ENCODE measurements around the gene ARID4B.
"Not testable (repeated sequence)": the region's sequence is repeated elsewhere in the genome, so short reads cannot be mapped to it uniquely, and the experiment has no call there.

The ARID4B gene, protein sequence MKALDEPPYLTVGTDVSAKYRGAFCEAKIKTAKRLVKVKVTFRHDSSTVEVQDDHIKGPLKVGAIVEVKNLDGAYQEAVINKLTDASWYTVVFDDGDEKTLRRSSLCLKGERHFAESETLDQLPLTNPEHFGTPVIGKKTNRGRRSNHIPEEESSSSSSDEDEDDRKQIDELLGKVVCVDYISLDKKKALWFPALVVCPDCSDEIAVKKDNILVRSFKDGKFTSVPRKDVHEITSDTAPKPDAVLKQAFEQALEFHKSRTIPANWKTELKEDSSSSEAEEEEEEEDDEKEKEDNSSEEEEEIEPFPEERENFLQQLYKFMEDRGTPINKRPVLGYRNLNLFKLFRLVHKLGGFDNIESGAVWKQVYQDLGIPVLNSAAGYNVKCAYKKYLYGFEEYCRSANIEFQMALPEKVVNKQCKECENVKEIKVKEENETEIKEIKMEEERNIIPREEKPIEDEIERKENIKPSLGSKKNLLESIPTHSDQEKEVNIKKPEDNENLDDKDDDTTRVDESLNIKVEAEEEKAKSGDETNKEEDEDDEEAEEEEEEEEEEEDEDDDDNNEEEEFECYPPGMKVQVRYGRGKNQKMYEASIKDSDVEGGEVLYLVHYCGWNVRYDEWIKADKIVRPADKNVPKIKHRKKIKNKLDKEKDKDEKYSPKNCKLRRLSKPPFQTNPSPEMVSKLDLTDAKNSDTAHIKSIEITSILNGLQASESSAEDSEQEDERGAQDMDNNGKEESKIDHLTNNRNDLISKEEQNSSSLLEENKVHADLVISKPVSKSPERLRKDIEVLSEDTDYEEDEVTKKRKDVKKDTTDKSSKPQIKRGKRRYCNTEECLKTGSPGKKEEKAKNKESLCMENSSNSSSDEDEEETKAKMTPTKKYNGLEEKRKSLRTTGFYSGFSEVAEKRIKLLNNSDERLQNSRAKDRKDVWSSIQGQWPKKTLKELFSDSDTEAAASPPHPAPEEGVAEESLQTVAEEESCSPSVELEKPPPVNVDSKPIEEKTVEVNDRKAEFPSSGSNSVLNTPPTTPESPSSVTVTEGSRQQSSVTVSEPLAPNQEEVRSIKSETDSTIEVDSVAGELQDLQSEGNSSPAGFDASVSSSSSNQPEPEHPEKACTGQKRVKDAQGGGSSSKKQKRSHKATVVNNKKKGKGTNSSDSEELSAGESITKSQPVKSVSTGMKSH (N-terminal part only)
- total RNA-seq = 26.2 to 112 (median 63.6) reads per million in 18 experiments

DNA sequence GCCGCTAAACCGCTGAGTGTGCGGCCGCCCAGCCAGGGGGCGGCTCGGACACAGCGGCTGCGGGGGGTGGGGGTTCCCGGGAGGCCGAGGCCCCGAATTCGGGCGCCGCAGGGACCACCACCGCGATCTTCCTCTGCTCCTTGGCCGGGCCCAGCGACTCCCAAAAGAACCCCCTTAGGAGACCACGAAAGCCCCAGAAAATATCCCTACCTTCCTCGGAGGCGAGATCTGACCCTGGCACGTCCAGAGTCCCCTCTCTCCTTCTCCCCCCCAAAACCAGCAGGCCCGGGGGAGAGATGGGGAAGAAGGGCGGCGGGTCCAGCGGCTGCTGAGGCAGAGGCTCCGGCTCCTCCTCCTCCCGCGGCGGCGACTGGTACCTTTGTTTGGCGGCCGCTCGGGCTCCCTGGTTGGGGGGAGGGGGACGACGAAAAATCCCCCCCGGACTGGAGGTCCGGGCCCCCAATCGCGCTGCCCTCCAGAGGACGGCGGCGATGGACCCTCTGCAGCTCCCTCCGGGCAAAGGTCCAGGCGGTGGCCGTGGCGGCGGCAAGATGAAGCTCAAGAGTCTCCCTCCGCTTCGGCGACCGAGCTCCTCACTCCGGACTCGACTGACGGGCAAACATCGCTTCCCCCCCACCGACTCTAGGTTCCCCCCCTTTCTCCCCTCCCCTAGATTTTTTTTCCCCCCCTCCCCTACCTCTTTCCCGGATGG, at the start of gene ARID4B:
Gene ARID4B (minus strand): TSS at position 621 of the 712 bp plus-strand sequence. CDS start 1,260 bp downstream, outside the sequence.
- peak in 1 of 2 donors; percentile 14 for DNase-seq

DNA sequence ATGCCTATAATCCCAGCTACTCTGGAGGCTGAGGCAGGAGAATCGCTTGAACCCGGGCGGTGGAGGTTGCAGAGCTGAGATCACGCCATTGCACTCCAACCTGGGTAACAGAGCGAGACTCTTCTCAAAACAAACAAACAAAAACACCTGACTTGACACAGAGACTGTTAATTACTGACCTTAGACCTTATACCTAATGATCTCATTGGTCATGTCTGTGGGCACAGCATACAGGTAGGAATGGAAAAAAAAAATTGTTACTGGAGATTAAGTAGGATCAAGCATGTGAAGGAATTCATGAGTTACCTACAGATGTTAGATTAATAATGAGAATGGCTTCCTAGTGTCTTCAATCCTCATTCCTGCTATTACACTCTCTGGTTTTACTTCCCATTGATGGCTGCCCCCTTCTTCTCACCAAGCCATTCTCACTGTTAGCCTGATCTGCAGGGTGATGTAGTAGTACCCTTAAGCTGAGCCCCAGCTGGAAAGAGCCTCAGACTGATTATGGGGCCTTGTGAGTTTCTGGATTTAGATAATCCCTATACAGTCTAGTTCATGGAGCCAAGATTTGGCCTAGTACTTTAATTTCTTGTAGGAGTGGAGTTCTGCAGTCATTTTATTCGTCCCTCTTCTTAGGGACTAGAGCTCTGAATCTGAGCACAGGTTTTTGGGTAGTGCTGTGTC, 48.1 kb upstream of the ARID4B start:
- no peak for DNase-seq

GRCh38 chr1:235369802-235370201, 41.8 kb upstream of the ARID4B start:
- no peak for DNase-seq

GRCh38 chr1:235368428-235368827, 40.4 kb upstream of the ARID4B start:
- no peak for DNase-seq

DNA sequence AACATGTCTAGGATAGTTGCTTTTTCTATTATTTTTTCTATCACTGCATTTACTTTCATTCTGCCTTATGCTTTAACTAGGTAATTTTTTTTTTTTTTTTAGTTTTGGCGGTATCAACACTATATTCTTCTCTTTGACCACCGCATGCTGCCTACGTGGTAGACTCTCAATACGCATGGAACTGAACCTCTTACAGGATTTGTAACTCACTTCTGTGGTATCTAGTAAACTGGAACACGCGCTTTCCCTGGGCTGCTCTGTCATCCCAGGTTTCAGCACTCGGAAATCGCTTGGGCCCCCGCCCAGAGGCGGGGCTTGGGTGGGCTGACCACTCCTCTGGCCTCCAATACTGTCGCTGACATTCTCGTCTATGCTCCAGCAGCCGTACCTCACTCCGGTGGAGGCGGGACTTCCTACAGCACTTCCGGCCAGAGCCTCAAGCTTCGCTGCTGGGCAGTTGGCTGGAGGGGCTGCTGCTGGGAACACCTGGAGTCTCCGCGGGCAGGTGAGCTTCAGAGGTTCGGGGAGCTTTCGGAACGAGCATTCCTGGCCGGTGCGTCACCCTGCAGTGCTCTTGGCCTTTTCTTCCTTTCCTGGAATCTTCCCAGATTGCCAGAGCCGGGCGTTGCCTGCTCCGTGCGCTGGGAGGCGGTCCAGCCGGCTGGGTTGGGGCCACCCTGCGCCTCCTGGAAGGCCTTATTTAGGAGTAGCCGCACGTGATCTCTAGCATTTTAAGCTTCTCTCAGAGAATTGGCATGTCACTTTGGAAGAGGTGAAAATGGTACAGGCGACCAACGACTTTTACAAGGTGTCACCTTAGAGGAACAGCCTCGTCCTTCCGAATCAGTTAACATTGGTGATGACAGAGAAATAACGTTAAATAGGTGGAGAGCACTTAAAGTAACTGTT, 39.3 kb upstream of the ARID4B start, which contains the start of gene TBCE:
Gene TBCE (plus strand): TSS at position 428 of the 909 bp plus-strand sequence. CDS start 12,623 bp downstream, outside the sequence.
- peak; percentile 97 to 99 for DNase-seq

DNA sequence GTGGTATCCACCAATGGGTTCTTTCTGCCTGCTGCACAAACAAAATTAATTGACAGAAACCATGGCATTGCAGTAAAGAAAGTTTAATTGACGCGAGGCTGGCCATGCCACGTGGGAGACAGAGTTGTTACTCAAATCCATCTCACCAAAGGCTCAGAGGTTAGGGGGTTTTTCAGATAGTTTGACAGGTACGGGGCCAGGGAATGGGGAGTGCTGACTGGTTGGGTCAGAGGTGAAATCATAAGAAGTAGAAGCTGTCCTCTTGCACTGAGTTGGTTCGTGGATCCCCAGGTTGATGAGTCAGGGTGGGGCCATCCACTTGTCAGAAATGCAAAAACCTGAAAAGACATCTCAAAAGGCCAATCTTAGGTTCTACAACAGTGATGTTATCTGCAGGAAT, 38.3 kb upstream of the ARID4B start:
- no peak for DNase-seq

DNA sequence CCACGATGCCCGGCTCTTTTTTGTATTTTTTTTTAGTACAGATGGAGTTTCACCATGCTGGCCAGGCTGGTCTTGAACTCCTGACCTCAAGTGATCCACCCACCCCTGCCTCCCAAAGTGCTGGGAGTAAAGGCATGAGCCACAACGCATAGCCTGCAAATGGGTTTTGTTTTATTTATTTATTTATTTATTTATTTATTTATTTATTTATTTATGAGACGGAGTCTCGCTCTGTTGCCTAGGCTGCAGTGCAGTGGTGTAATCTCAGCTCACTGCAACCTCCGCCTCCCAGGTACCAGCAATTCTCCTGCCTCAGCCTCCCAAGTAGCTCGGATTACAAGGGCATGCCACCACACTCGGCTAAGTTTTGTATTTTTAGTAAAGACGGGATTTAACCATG, 36.2 kb upstream of the ARID4B start:
- not testable (repeated sequence) for DNase-seq

DNA sequence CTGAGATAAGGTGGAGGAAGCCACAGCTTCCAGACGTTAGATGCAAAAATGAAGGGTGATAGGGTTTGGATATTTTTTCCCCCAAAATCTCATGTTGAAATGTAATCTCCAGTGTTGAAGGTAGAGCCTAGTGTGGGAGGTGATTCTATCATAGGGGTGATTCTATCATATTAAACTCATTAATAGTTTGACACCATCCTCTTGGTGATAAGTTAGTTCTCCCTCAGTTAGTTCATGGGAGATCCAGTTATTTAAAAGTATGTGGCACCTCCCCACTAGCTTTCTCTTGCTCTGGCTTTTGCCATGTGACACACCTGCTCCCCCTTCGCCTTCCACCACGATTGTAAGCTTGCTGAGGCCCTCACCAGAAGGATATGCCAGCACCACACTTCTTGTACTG, 30.9 kb upstream of the ARID4B start:
- DNase-seq = no peak

DNA sequence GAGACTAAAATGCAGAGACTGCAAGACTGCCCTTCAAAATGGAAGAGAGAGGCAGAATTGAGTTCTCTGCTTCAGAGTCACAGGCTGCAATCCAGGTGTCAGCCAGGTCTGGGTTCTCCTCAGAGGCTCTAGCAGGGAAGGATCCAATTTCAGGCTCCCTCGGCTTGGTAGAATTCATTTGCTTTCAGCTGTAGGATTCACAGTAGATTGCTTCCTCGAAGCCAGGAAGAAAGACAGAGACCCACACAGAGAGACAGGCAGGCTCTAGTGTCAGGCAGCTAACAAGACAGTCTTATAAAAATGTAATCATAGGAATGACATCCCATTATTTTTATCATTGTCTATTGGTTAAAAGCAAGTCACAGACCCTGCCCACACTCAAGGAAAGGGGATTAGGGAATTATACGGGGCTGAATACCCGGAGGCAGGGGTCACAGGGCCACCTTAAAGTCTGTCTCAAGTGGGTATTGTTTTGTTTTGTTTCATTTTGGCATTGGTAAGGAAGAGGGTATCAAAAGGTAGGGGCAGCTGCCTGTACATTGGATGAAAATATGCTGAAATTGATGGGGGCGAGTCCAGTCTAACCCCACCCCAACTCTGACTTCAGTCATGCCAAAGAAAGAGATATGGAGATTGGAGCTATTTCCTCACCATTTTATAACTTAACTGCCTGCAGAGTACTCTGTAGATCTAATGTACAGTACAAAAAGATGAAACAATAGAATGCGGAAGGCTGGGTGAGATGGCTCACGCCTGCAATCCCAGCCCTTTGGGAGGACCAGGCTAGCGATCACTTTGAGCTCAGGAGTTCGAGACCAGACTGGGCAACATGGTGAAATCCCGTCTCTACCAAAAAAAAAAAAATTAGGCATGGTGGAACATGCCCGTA, 29.8 kb upstream of the ARID4B start:
- no peak for DNase-seq

DNA sequence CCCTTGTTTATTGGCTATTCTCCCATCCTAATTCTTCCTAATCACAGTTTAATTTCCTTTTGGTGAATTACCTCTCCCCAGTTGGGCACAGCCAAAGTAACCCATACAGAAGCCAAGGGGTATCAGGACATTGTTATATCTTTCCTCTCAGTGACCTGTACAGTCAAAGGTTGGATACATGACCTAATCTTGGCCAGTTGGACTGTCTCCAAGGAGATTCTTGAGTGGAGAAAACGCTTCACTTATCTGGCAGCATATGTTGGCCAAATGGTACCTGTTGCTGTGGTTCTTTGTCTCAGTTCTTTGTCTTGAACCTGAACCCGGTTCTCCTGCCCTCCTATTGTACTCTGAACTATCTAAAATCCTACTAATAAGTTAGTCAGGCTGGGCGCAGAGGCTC, 23.9 kb upstream of the ARID4B start:
- DNase-seq = no peak

GRCh38 chr1:235351441-235351840, 23.5 kb upstream of the ARID4B start:
- DNase-seq = no peak

DNA sequence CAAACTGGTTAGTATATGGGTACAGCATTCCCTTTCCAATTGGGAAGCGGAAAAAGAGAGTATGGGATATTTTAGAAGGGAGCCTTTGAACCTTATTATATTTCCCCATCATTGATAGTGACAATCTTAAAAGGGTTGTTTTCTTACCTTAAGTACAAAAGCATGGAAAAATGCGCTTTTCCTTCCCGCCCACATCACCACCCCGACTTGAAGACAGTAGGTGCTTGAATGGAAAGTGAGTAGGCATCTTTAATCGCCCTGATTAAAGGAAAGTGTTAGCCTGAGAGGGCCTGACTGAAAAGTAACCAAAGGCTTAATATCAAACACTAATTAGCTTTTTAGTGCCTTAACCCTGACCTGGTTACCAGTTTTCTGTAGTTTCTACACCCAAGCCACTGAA, 15.7 kb upstream of the ARID4B start:
- DNase-seq = no peak

- no peak for DNase-seq
Observed at GRCh38 chr1:235342471-235342870, 14.5 kb upstream of the ARID4B start.

DNA sequence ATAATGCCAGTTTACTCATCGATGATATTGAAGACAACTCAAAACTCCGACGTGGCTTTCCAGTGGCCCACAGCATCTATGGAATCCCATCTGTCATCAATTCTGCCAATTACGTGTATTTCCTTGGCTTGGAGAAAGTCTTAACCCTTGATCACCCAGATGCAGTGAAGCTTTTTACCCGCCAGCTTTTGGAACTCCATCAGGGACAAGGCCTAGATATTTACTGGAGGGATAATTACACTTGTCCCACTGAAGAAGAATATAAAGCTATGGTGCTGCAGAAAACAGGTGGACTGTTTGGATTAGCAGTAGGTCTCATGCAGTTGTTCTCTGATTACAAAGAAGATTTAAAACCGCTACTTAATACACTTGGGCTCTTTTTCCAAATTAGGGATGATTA, 14.1 kb upstream of the ARID4B start:
- DNase-seq = no peak

- no peak for DNase-seq
Observed at GRCh38 chr1:235341334-235341733, 13.4 kb upstream of the ARID4B start.

GRCh38 chr1:235339746-235340145, 11.8 kb upstream of the ARID4B start:
- no peak for DNase-seq

DNA sequence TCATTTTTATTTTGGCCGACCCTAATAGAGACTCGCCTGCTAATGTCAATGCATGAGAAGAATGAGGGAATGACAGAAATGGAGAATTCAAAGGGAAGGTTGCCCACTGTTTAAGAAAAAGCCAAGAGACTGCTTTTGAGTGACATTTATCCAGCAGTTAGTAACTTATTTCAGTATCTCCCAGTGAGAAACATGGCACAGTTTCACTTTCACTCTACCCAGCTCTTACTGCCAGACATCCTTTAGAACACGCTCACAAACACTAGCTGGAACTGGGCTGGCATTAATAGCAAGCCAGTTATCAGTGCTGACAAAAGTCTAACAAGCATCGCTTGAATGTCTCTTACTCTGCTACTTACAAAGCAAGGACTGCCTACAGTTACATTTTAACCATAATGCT, 8.9 kb upstream of the ARID4B start:
- DNase-seq = no peak

DNA sequence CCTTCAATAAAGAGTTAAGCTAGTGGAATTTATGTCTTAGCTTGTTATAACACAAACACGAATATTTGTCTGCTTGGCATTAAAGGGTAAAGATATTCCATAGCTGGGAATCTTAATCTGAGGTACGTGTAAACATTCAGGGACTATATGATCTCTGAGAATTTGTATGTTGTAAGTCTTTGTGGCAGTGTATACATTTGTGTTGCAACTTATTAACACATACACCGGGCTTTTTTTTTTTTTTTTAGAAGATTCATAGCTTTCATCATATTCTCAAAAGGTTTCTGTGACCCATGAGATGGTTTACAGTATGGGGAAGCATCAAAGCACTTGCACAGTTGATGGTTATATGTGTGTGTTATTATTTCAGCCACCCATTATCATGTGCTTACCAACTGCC, 3.4 kb upstream of the ARID4B start:
- DNase-seq = peak; percentile 33 to 80

GRCh38 chr1:235330918-235331285, 2.9 kb upstream of the ARID4B start:
- DNase-seq = no peak

All from inflammatory macrophage (primary cell).